HFF-Myc (cell line): ENCODE data around the gene DCTN2.
A peak's percentile ranks its signal among the peaks of the same experiment; 100 is the strongest.

Experiments
- DNase-seq: peaks from one replicate; pipeline ENCODE4 v3.0.0-alpha.2; 2011; ENCODE audit warnings: low read depth; ENCODE audit errors: extremely low read depth
- H3K4me3 ChIP-seq: replicated peaks from 2 replicates; pipeline ENCODE4 v1.5.1; 2011; ENCODE audit warnings: low read depth, mild to moderate bottlenecking, control low read depth, low read length
- CTCF ChIP-seq: IDR thresholded peaks from 2 replicates; pipeline ENCODE4 v1.5.1; 2012; ENCODE audit warnings: mild to moderate bottlenecking, low read depth, low read length, control low read depth; ENCODE audit errors: missing control alignments

The DCTN2 gene

GRCh38 chr12:57549203-57549908, 2.4 kb upstream of the DCTN2 start:
- no peak for TF ChIP-seq CTCF
- no peak for DNase-seq

GRCh38 chr12:57548488-57548887, 1.5 kb upstream of the DCTN2 start:
- DNase-seq, result no peak
- no peak for TF ChIP-seq CTCF
- H3K4me3 ChIP-seq, result no peak overlapping the region

More at GRCh38 chr12:57549203-57549908, 2.4 kb upstream of the DCTN2 start:
- peak overlapping the region; percentile 52 for H3K4me3 ChIP-seq

GRCh38 chr12:57548013-57548315, 972 bp upstream of the DCTN2 start:
- TF ChIP-seq CTCF, result no peak
- H3K4me3 ChIP-seq, result no peak overlapping the region
- no peak for DNase-seq

GRCh38 chr12:57547288-57548012, 458 bp upstream of the DCTN2 start:
- DNase-seq, result no peak
- no peak for TF ChIP-seq CTCF
- peak overlapping the region; percentile 89 for H3K4me3 ChIP-seq

- TF ChIP-seq CTCF, result no peak
- H3K4me3 ChIP-seq, result peak overlapping the region; percentile 89
- no peak for DNase-seq
These were observed 1.1 kb downstream of the DCTN2 start for GRCh38 chr12:57545809-57546437.

- DNase-seq, result no peak
- H3K4me3 ChIP-seq, result no peak overlapping the region
- TF ChIP-seq CTCF, result no peak
These were observed 3.4 kb downstream of the DCTN2 start for GRCh38 chr12:57543581-57543980.
